Measurements from ENCODE around the gene ELAVL3.

- TF ChIP-seq EZH2 (IDR thresholded peaks at IDR 0.05; ENCODE audit: insufficient read depth, poor library complexity, severe bottlenecking) (no peak), EZH2phosphoT487 (IDR thresholded peaks at IDR 0.05; ENCODE audit: insufficient read depth, low read depth) (no peak)
Observed at GRCh38 chr19:11504502-11505031, 23.7 kb upstream of the ELAVL3 start.

Measured in GM23248 (cell line).